Stimulated activated CD4-positive, alpha-beta T cell treated with anti-CD3 and anti-CD28 coated beads, Interleukin-12 subunit alpha, Interleukin-12 subunit beta, amount 100 ng/mL, for 4 hours (primary cell): Measurements from ENCODE around the gene RAB22A.

Experiments used
- DNase-seq: peaks from one replicate; pipeline ENCODE4 v3.0.0-alpha.2; 2020

The RAB22A gene

DNA sequence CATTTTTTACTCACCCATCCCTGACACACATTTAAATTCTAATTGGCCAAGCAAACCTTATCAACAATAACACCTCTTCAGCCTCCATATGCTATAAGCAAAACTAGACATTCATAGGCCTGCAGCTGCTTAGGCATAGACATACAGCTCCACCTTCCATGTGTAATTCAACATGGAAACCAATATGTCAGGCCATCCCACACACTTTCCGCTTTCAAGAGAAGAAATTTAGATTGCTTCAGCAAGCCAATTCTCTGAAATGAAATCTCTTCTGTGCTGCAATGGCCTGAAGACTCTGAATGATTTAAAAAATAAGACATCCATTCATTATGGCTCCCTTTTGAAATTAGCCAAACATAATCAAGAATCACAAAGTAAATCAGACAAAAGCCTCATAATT is 4.5 kb upstream of the RAB22A start:
- DNase-seq, result no peak

- DNase-seq, result peak; percentile 43
Measured at GRCh38 chr20:58306421-58307261, 2.9 kb upstream of the RAB22A start.

DNA sequence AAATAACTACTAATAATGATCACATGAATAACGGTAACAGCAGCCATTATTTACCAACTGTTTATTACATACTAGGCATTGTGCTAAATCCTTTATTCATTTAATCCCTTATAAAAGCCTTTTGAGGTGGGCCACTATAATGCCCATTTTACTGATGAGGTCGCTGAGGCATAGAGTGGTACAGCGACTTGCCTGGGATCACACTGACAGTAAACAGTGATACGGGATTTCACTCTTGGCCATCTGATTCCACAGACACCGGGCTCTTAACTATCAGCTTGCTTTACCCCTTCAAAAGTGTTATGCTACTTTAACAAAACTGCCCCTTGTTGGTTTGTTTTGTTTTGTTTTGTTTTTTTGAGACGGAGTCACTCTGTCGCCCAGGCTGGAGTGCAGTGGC is 2.2 kb upstream of the RAB22A start:
- DNase-seq, result no peak

GRCh38 chr20:58308290-58308679 is 1.2 kb upstream of the RAB22A start:
- DNase-seq, result no peak

- peak; percentile 5 for DNase-seq
Measured at GRCh38 chr20:58308680-58309527, 611 bp upstream of the RAB22A start.

GRCh38 chr20:58310291-58310782 is 822 bp downstream of the RAB22A start:
- DNase-seq, result no peak

DNA sequence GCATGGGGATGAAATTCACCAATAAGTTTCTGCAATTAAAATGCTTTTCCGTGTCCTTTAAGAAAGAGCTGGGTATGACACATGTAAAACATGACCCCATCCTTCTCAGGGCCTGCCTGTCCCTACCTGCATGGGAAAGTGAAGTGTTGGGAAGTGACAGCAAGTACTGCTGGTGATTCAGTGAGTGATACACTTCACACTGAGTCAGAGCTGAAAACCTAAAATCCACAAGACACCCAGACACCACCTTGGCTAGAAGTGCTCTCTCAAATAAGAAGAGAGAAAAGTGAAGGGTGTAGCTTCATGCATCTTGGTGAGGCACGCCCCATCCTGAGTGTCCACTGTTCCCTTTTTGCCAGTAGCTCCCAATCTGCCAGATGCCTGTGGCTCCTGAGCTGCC is 3.3 kb downstream of the RAB22A start:
- DNase-seq, result no peak

- DNase-seq, result no peak
Measured at GRCh38 chr20:58313396-58313795, 3.9 kb downstream of the RAB22A start.

GRCh38 chr20:58321205-58321604 is 11.7 kb downstream of the RAB22A start:
- no peak for DNase-seq

GRCh38 chr20:58322083-58322482 is 12.6 kb downstream of the RAB22A start:
- DNase-seq, result no peak

DNA sequence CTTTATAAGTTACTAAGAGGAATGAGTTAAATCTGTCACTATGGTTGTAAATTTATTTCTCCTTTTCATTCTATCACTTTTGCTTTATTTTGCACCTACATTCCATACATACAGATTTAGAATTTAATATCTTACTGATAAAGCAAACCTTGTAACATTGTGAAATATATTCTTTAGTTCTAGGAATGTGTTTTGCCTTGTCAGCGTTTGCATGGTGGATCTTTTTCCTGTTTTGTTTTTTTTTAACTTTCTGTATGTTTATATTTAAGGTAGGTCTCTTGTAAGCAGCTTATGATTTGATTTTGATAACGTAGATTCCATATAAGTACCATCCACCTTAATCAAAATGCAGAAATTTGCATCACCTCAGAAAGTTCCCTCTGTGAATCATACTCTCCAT is 16.4 kb downstream of the RAB22A start:
- DNase-seq, result no peak

DNA sequence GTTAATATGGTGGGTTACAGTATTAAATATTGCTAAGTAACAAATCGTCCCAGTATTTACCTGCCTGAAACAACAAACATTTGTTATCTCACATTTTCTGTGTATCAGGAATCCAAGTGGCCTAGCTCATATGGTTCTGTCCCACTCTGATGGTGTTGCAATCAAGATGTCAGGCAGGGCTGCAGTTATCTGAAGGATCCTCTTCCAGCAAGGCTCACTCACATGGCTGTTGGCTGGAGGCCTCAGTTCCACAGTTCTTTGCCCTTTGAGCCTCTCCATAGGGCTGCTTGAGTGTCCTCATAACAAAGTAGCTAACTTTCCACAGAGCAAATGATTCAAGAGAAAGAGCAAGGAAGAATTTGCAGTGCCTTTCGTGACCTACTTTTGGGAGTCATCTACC is 17.7 kb downstream of the RAB22A start:
- no peak for DNase-seq

DNA sequence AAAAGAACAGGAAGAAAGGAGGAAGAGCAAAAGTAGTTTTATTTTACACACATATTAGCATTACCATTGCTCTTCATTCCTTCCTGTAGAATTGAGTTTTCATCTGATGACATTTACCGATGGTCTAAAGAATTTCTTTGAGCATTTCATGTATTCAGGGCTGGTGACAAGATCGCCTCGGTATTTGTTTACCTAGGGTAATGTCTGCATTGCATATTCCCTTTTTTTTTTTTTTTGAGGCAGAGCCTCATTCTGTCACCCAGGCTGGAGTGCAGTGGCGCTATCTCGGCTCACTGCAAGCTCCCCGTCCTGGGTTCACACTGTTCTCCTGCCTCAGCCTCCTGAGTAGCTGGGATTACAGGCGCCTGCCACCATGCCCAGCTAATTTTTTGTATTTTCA is 19.3 kb downstream of the RAB22A start:
- DNase-seq, result no peak

DNA sequence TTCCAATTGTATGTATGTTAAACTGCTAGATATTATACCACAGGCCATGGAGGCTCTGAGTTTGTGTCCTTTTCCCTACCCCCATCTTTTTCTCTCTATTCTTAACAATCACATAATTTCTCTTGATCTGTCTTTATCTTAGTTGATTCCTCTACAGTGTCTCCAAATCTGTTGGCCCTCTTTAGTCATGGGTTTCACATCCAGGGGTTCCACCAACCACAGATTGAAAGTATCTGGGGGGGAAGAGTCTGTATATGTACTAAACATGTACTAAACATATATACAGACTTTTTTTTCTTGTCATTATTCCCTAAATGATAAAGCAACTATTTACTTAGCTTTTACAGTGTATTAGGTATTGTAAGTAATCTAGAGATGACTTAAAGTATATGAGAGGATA is 20.2 kb downstream of the RAB22A start:
- no peak for DNase-seq

DNA sequence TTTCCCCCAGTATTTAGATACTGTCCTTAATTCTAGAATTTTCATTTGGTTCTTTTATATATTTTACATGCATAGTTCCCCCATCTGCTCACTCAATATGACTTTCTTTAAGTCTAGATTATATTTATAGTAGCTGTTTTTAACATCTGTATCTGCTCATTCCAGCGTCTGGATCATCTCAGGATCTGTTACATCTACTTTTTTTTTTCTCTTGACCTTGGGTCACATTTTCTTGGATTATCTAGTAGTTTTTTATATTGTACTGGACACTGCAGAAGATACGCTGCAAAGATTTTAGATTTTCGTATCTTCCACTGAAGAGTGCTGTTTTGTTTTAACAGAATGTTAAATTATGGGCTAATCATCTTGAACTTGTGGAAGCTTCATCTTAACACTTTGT is 20.7 kb downstream of the RAB22A start:
- no peak for DNase-seq

DNA sequence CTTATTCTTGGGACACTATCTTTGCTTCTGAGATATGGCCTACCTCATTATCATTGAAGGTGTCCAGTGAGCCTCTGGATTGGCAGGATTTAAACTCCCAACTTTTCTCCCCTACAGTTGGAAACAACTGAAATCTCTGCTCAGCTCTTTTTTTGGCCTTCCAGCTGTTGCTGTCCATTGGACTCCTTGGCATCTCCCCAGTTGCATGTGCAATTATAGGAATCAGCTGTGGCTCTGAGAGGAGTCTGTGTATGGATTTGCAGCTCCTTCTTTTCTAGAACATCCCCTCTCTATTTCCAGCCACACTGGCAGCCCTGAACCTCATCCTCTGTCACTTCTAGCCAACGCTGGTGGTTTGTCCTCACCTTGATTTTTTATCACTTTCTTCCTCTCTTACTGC is 21.2 kb downstream of the RAB22A start:
- DNase-seq, result no peak

GRCh38 chr20:58331961-58332551 is 22.5 kb downstream of the RAB22A start:
- DNase-seq, result no peak

DNA sequence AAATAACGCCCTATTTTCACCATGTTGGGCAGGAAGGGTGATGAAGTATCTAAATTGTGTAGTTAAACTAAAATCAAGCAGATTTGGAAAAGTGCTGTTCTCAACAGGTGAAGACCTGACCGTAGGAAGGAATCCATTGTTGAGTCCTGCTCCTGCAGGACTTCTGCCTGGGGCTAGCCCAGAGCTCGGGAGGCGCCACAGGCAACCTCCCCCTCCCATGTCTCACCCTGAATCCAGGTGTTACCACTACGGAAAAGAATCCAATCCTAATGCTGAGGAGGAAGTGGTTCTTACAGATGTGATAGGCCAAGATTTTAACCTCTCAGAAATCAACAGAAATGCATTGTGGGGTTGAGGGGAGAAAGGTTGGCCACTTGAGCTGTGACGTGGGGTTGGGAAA is 30.2 kb downstream of the RAB22A start:
- no peak for DNase-seq

- no peak for DNase-seq
Measured at GRCh38 chr20:58340151-58340550, 30.6 kb downstream of the RAB22A start.

GRCh38 chr20:58340853-58341252 is 31.3 kb downstream of the RAB22A start:
- no peak for DNase-seq

GRCh38 chr20:58342104-58342945 is 32.8 kb downstream of the RAB22A start:
- DNase-seq, result no peak

DNA sequence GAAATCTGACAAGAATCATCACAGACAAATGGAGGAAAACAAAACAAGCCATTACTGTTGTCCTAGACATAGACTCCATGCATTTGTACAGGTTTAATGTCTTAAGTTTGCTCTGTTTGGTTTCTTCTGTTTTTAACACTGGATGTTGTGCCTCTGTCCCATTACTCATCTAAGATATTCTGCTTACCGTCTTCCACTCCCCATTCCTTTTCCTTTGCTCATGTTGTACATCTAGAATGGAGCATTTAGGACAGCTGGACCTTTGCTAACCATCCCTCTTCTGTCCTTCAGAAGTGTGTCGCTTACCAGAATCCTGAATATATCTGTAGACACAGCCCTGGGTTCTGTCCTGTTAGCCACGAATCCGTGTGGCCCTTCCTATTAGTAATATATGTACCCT is 35.2 kb downstream of the RAB22A start:
- no peak for DNase-seq

DNA sequence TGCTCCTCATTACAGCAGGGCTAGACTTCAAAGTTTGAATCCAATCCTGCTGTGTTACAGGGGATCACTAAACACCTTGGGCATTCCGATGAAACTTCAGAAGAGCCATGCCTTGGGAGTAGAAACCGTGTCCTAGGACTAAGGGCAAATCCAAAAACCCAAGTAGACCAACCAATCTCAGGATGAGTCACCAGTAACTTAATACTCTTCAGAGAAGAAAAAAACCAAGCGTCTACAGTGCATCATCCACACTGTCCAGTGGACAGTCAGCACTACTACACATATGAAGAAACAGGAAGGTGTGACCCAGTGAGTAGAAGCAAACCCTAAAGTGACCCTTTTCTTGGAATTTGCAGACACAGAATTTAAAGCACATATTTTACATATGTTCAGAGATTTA is 40.1 kb downstream of the RAB22A start:
- DNase-seq, result no peak
